ENCODE data around the gene ANO10.
"Not testable (repeated sequence)": the region's sequence is repeated elsewhere in the genome, so short reads cannot be mapped to it uniquely, and the experiment has no call there.

Gene ANO10

DNA sequence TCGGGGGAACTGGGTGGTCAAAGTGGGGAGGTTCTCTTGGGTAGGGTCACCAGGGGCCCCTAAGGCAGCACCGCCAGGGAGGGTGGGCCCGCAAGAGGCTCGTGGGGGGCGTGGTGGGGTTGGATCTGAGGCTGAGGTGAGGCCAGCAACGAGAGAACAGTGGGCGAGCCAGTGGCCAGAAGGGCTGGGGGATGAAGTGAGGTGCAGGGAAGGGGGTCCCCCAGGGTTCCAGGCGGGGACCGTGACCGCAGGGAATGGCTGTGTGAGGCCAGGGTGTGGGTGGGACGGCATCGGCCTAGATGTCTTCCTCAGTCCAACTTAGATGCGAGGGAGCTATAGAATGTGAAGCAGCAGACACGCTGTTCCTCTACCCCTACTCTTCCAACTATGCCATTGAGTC lies 257.3 kb downstream of the ANO10 start:
- Histone ChIP-seq H3K4me3 (ENCODE audit: low read depth, low read length) (no peak overlapping the region), H3K4me1 (ENCODE audit: control insufficient read depth, insufficient read depth, low read length, unreplicated experiment) (no peaks in the 10 kb centered on the region), H3K27me3 (ENCODE audit: insufficient read depth, low read length) (no peaks in the 10 kb centered on the region), H3K27ac (ENCODE audit: low read depth, low read length) (no peak overlapping the region), H3K36me3 (ENCODE audit: insufficient read depth, low read length) (no peaks in the 10 kb centered on the region), H2AFZ (ENCODE audit: low read length, unreplicated experiment) (no peak overlapping the region), H3K79me2 (ENCODE audit: control insufficient read depth, insufficient read depth, low read length, unreplicated experiment) (no peaks in the 10 kb centered on the region)

DNA sequence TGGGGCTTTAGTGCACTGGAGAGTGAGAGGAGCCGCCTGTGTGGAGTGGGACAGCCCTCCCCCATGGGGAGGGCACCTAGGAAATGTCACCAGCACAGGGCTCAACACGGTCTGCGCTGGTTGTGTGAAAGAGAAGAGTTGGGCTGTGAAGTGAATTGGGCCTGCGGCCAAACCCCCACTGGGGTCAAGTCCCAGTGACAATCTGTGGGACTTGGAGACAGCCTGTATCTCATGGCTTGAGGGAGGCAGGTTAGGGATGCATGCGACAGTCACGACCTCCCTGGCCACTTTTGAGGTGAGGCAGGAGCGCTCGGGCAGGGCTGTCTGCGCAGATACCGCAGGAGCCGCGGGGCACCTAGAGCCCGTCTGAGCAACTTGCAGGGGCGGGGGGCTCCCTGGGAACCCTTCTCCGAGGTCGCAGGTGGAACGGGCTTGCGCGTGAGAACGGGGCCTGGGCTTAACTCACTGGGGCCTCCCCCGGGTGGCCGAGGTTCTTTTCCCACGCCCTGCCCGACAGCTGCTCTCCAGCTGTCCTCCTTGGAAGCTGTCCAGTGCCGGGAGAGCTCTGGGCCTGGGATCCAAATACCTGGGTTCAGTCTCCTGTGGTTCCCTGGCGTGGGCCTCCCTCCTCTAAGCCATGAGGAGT lies 258.1 kb downstream of the ANO10 start:
- Histone ChIP-seq H3K27me3 (ENCODE audit: insufficient read depth, low read length) (no peaks in the 10 kb centered on the region), H3K4me3 (ENCODE audit: low read depth, low read length) (no peak overlapping the region), H3K36me3 (ENCODE audit: insufficient read depth, low read length) (no peaks in the 10 kb centered on the region)

DNA sequence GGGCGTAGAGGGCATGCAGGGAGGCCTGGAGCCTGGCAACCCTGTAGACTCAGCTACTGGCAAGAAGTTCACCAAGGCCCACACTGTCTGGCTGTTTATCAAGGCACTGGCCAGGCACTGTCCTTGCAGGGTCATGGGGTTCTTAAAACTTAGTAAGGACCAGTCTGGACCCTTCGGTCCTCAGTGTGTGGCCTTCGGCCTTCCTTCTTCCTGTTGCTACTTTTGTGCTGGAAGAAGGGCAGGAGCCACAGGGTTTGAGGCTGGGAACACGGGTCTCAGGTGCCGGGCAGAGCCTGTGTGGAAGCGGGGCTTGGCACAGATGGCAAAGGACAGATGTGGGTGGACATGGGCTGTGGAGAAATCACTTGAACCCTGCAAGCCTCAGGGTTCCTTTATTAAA lies 258.9 kb downstream of the ANO10 start:
- Histone ChIP-seq H2AFZ (ENCODE audit: low read length, unreplicated experiment) (no peak overlapping the region), H3K27ac (ENCODE audit: low read depth, low read length) (no peak overlapping the region), H3K36me3 (ENCODE audit: insufficient read depth, low read length) (no peaks in the 10 kb centered on the region), H3K27me3 (ENCODE audit: insufficient read depth, low read length) (no peaks in the 10 kb centered on the region), H3K79me2 (ENCODE audit: control insufficient read depth, insufficient read depth, low read length, unreplicated experiment) (no peaks in the 10 kb centered on the region), H3K4me1 (ENCODE audit: control insufficient read depth, insufficient read depth, low read length, unreplicated experiment) (no peaks in the 10 kb centered on the region), H3K4me3 (ENCODE audit: low read depth, low read length) (no peak overlapping the region)

More for the DNA sequence above, 258.1 kb downstream of the ANO10 start:
- Histone ChIP-seq H3K27ac (ENCODE audit: low read depth, low read length) (no peak overlapping the region), H3K79me2 (ENCODE audit: control insufficient read depth, insufficient read depth, low read length, unreplicated experiment) (no peaks in the 10 kb centered on the region), H2AFZ (ENCODE audit: low read length, unreplicated experiment) (no peak overlapping the region), H3K4me1 (ENCODE audit: control insufficient read depth, insufficient read depth, low read length, unreplicated experiment) (no peaks in the 10 kb centered on the region)

DNA sequence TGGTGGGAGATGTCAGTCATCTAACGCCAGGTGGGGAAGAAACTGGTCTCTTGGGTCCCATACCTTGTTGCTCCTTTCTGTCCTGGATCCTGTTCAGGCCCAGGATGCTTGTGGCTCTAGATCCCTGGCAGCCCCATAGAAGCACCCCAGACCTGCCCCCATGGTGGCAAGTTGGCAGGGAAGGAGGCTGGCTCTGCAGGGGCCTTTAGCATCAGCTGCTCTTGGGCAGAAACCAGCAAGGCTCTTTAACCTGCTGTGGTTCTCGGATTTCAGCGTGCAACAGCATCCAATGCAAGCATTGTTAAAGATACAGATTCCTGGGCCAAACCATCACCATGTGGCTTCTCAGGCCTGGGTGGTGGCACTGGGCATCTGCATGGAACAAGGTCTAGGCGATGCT lies 259.6 kb downstream of the ANO10 start:
- Histone ChIP-seq H3K36me3 (ENCODE audit: insufficient read depth, low read length) (no peaks in the 10 kb centered on the region), H3K4me1 (ENCODE audit: control insufficient read depth, insufficient read depth, low read length, unreplicated experiment) (no peaks in the 10 kb centered on the region), H3K27me3 (ENCODE audit: insufficient read depth, low read length) (no peaks in the 10 kb centered on the region), H3K4me3 (ENCODE audit: low read depth, low read length) (no peak overlapping the region), H3K27ac (ENCODE audit: low read depth, low read length) (no peak overlapping the region), H3K79me2 (ENCODE audit: control insufficient read depth, insufficient read depth, low read length, unreplicated experiment) (no peaks in the 10 kb centered on the region), H2AFZ (ENCODE audit: low read length, unreplicated experiment) (no peak overlapping the region)

- no peak overlapping the region for H3K27ac ChIP-seq (ENCODE audit: low read depth, low read length)
Measured at GRCh38 chr3:43361077-43361476, 260.7 kb downstream of the ANO10 start.

GRCh38 chr3:43356033-43356432 lies 265.8 kb downstream of the ANO10 start:
- H2AFZ ChIP-seq (ENCODE audit: low read length, unreplicated experiment); H3K4me3 ChIP-seq (ENCODE audit: low read depth, low read length); H3K27me3 ChIP-seq (ENCODE audit: insufficient read depth, low read length); H3K4me1 ChIP-seq (ENCODE audit: control insufficient read depth, insufficient read depth, low read length, unreplicated experiment); H3K79me2 ChIP-seq (ENCODE audit: control insufficient read depth, insufficient read depth, low read length, unreplicated experiment); H3K27ac ChIP-seq (ENCODE audit: low read depth, low read length): not testable (repeated sequence)
- peaks cover 20% of the 10 kb centered on the region for H3K36me3 ChIP-seq (ENCODE audit: insufficient read depth, low read length)

More at GRCh38 chr3:43361077-43361476, 260.7 kb downstream of the ANO10 start:
- Histone ChIP-seq H3K36me3 (ENCODE audit: insufficient read depth, low read length) (no peaks in the 10 kb centered on the region), H3K4me3 (ENCODE audit: low read depth, low read length) (no peak overlapping the region), H3K79me2 (ENCODE audit: control insufficient read depth, insufficient read depth, low read length, unreplicated experiment) (no peaks in the 10 kb centered on the region), H3K4me1 (ENCODE audit: control insufficient read depth, insufficient read depth, low read length, unreplicated experiment) (no peaks in the 10 kb centered on the region), H3K27me3 (ENCODE audit: insufficient read depth, low read length) (no peaks in the 10 kb centered on the region), H2AFZ (ENCODE audit: low read length, unreplicated experiment) (no peak overlapping the region)

- peaks cover 38% of the 10 kb centered on the region for H3K36me3 ChIP-seq (ENCODE audit: insufficient read depth, low read length)
- H3K4me3 ChIP-seq (ENCODE audit: low read depth, low read length), result no peak overlapping the region
- no peak overlapping the region for H2AFZ ChIP-seq (ENCODE audit: low read length, unreplicated experiment)
- no peaks in the 10 kb centered on the region for H3K4me1 ChIP-seq (ENCODE audit: control insufficient read depth, insufficient read depth, low read length, unreplicated experiment)
- H3K27ac ChIP-seq (ENCODE audit: low read depth, low read length), result no peak overlapping the region
- H3K27me3 ChIP-seq (ENCODE audit: insufficient read depth, low read length), result no peaks in the 10 kb centered on the region
- H3K79me2 ChIP-seq (ENCODE audit: control insufficient read depth, insufficient read depth, low read length, unreplicated experiment), result no peaks in the 10 kb centered on the region
Measured at GRCh38 chr3:43353923-43354670, 267.7 kb downstream of the ANO10 start.

DNA sequence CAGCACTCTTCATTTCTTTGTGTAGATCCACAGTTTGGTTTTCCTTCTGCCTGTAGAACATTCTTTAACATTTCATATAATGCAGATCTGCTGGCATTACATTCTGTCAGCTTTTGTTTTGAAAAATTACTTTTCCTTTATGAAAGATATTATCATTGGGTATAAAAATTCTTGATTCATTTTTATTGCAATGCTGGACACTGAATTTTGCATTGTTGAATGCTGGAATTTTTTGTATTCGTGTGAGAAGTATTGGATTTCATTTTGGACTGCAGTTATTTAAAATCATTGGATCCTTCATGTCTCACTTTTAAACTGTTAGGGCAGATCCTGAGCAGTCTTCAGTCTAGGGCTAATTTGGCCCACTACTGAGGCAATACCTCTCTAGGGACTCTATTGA lies 268.4 kb downstream of the ANO10 start:
- H3K79me2 ChIP-seq (ENCODE audit: control insufficient read depth, insufficient read depth, low read length, unreplicated experiment), result no peaks in the 10 kb centered on the region
- H3K4me1 ChIP-seq (ENCODE audit: control insufficient read depth, insufficient read depth, low read length, unreplicated experiment), result no peaks in the 10 kb centered on the region
- H2AFZ ChIP-seq (ENCODE audit: low read length, unreplicated experiment), result no peak overlapping the region
- H3K4me3 ChIP-seq (ENCODE audit: low read depth, low read length), result no peak overlapping the region
- H3K36me3 ChIP-seq (ENCODE audit: insufficient read depth, low read length), result peaks cover 41% of the 10 kb centered on the region
- H3K27me3 ChIP-seq (ENCODE audit: insufficient read depth, low read length), result no peaks in the 10 kb centered on the region
- no peak overlapping the region for H3K27ac ChIP-seq (ENCODE audit: low read depth, low read length)

DNA sequence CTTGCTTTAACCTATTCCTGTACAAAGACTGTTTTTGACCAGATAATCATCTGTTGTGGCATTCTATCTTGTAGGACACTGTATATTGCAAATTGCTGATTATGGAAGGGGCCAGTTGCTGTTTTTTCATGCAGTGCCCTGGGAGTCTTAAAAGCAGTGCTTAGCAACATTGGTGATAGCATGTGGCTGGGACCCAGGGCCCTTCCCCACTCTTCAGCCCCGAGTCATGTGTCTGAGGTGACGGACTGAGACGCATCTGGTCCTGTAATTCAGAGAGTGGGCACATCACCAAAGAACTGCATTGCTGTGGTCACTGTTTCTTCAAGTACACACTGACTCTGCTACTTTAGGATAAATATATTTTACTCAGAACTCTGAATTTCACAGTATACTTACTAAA lies 272.1 kb downstream of the ANO10 start:
- Histone ChIP-seq H3K27ac (ENCODE audit: low read depth, low read length) (no peak overlapping the region), H2AFZ (ENCODE audit: low read length, unreplicated experiment) (no peak overlapping the region), H3K27me3 (ENCODE audit: insufficient read depth, low read length) (no peaks in the 10 kb centered on the region), H3K4me1 (ENCODE audit: control insufficient read depth, insufficient read depth, low read length, unreplicated experiment) (peaks cover 12% of the 10 kb centered on the region), H3K79me2 (ENCODE audit: control insufficient read depth, insufficient read depth, low read length, unreplicated experiment) (no peaks in the 10 kb centered on the region), H3K36me3 (ENCODE audit: insufficient read depth, low read length) (peaks cover 59% of the 10 kb centered on the region), H3K4me3 (ENCODE audit: low read depth, low read length) (no peak overlapping the region)

GRCh38 chr3:43348852-43349574 lies 272.8 kb downstream of the ANO10 start:
- Histone ChIP-seq H3K36me3 (ENCODE audit: insufficient read depth, low read length) (peaks cover 60% of the 10 kb centered on the region), H3K27me3 (ENCODE audit: insufficient read depth, low read length) (no peaks in the 10 kb centered on the region), H3K4me1 (ENCODE audit: control insufficient read depth, insufficient read depth, low read length, unreplicated experiment) (peaks cover 12% of the 10 kb centered on the region), H3K79me2 (ENCODE audit: control insufficient read depth, insufficient read depth, low read length, unreplicated experiment) (no peaks in the 10 kb centered on the region), H3K4me3 (ENCODE audit: low read depth, low read length) (no peak overlapping the region), H2AFZ (ENCODE audit: low read length, unreplicated experiment) (no peak overlapping the region), H3K27ac (ENCODE audit: low read depth, low read length) (no peak overlapping the region)

Measured in ACC112 (cell line).